NK-92 (cell line): ENCODE data around the gene MACROD2.

Source experiments
- DNase-seq: peaks from one replicate; lab custom pipeline; 2025; ENCODE audit not compliant: unreplicated experiment; lab: John Stamatoyannopoulos, UW

MACROD2 gene

GRCh38 chr20:14633507-14633906, 638.2 kb downstream of the MACROD2 start:
- no peak for DNase-seq

- DNase-seq, result no peak
Observed at GRCh38 chr20:14634665-14635064, 639.3 kb downstream of the MACROD2 start.

- DNase-seq, result no peak
Observed at GRCh38 chr20:14637441-14637840, 642.1 kb downstream of the MACROD2 start.

GRCh38 chr20:14643146-14643545, 647.8 kb downstream of the MACROD2 start:
- DNase-seq, result no peak

GRCh38 chr20:14643556-14643955, 648.2 kb downstream of the MACROD2 start:
- DNase-seq, result no peak

- no peak for DNase-seq
Observed at GRCh38 chr20:14644306-14645097, 649.2 kb downstream of the MACROD2 start.

GRCh38 chr20:14647016-14647415, 651.7 kb downstream of the MACROD2 start:
- no peak for DNase-seq

- no peak for DNase-seq
Observed at GRCh38 chr20:14649662-14650061, 654.3 kb downstream of the MACROD2 start.

GRCh38 chr20:14657266-14658005, 662.1 kb downstream of the MACROD2 start:
- DNase-seq, result no peak

- no peak for DNase-seq
Observed at GRCh38 chr20:14664101-14664500, 668.8 kb downstream of the MACROD2 start.

GRCh38 chr20:14666696-14667095, 671.4 kb downstream of the MACROD2 start:
- DNase-seq, result no peak

GRCh38 chr20:14667226-14667625, 671.9 kb downstream of the MACROD2 start:
- no peak for DNase-seq

GRCh38 chr20:14672066-14672465, 676.8 kb downstream of the MACROD2 start:
- DNase-seq, result no peak

GRCh38 chr20:14673164-14673563, 677.8 kb downstream of the MACROD2 start:
- DNase-seq, result no peak

- no peak for DNase-seq
Observed at GRCh38 chr20:14677455-14677854, 682.1 kb downstream of the MACROD2 start.

GRCh38 chr20:14685183-14685582, 689.9 kb downstream of the MACROD2 start:
- no peak for DNase-seq

- no peak for DNase-seq
Observed at GRCh38 chr20:14687313-14687712, 692.0 kb downstream of the MACROD2 start.

- no peak for DNase-seq
Observed at GRCh38 chr20:14688005-14688404, 692.7 kb downstream of the MACROD2 start.

GRCh38 chr20:14691994-14692393, 696.7 kb downstream of the MACROD2 start:
- DNase-seq, result no peak

- DNase-seq, result no peak
Observed at GRCh38 chr20:14696478-14696877, 701.2 kb downstream of the MACROD2 start.

GRCh38 chr20:14696937-14697336, 701.6 kb downstream of the MACROD2 start:
- no peak for DNase-seq

- no peak for DNase-seq
Observed at GRCh38 chr20:14698125-14698524, 702.8 kb downstream of the MACROD2 start.
